ENCODE results near the gene IL5. TPM values are rescaled to one million over a fixed set of nuclear protein-coding genes. Genes with fewer than 3 reads are reported as not detected.

IL5 gene
- total RNA-seq, 4 donors from 2014 or later, result not detected

DNA sequence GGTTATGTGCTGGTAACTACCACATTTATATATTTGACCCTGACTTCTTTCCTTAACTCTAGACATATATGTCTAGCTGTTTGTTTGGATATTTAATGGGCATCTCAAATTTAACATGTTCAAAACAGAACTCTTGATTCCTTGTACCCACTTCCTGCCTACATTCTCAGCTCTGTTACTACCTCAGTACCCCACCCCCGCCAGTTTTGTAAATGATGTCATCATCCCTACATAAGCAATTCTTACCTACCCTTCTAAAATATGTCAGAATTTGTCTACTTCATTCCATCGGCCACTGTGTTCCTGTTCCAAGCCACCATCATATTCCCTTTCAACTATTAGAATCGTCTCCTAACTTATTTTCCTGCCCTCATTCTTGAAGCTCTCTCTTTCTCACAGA lies 18.3 kb upstream of the IL5 start:
- no peak for TF ChIP-seq CTCF (IDR thresholded peaks at IDR 0.05; ENCODE audit: low read depth)

- no peak for TF ChIP-seq CTCF (IDR thresholded peaks at IDR 0.05; ENCODE audit: low read depth)
These were observed 16.2 kb upstream of the IL5 start for GRCh38 chr5:132559383-132560060.

- no peak for TF ChIP-seq CTCF (IDR thresholded peaks at IDR 0.05; ENCODE audit: low read depth)
These were observed 14.3 kb upstream of the IL5 start for GRCh38 chr5:132557478-132558172.

DNA sequence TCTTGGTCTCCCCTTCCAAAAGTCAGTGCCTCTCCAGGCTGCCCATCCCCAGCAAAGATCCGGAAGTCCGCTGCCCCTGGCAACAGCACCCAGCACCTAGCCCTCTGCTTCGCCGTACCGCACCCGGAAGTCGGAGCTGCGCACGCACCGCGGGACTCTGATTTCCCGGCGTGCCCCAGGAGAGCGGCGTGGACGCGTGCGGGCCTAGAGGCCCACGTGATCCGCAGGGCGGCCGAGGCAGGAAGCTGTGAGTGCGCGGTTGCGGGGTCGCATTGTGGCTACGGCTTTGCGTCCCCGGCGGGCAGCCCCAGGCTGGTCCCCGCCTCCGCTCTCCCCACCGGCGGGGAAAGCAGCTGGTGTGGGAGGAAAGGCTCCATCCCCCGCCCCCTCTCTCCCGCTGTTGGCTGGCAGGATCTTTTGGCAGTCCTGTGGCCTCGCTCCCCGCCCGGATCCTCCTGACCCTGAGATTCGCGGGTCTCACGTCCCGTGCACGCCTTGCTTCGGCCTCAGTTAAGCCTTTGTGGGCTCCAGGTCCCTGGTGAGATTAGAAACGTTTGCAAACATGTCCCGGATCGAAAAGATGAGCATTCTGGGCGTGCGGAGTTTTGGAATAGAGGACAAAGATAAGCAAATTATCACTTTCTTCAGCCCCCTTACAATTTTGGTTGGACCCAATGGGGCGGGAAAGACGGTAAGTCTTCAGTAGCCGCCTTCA lies 13.6 kb upstream of the IL5 start, which contains the start of gene RAD50:
Gene RAD50, plus strand, starts transcription at position 215 of the 715 bp plus-strand sequence. Its CDS starts 348 bp downstream, at position 563.
- no peak for TF ChIP-seq CTCF (IDR thresholded peaks at IDR 0.05; ENCODE audit: low read depth)

- TF ChIP-seq CTCF (IDR thresholded peaks at IDR 0.05; ENCODE audit: low read depth), result no peak
These were observed 12.9 kb upstream of the IL5 start for GRCh38 chr5:132556153-132556762.

GRCh38 chr5:132549576-132549975 lies 6.3 kb upstream of the IL5 start:
- no peak for TF ChIP-seq CTCF (IDR thresholded peaks at IDR 0.05; ENCODE audit: low read depth)

GRCh38 chr5:132547269-132547668 lies 3.9 kb upstream of the IL5 start:
- no peak for TF ChIP-seq CTCF (IDR thresholded peaks at IDR 0.05; ENCODE audit: low read depth)
